Cardiac fibroblast (primary cell): ENCODE measurements around the gene CMBL.

ENCODE experiments used
- DNase-seq, 2 donors: peaks; one replicate each; pipeline versions ENCODE4 v3.0.0 to v3.0.0-alpha.2; 2010; ENCODE audit warnings: low read depth in 2 of 2
- H3K4me3 ChIP-seq, 2 donors: replicated peaks in 1 of 2; 1 replicate in 1 of 2; 2 replicates in 1 of 2; pipeline ENCODE4 v1.5.1; 2011; ENCODE audit warnings: low read depth in 2 of 2, low read length in 2 of 2, mild to moderate bottlenecking in 2 of 2, moderate library complexity in 1 of 2
- CTCF ChIP-seq: IDR thresholded peaks from one replicate; pipeline ENCODE4 v1.5.1; 2011; ENCODE audit warnings: low read depth, mild to moderate bottlenecking, low read length, inconsistent platforms

Gene CMBL

GRCh38 chr5:10307206-10308148, at the start of gene CMBL:
CMBL (minus strand) TSS chr5:10307902; CDS start chr5:10290762, 17,140 bp downstream.
- H3K4me3 ChIP-seq = peak within 1 kb of the TSS; percentile 62 to 74
- DNase-seq = peak; percentile 62 to 63
- no peak for TF ChIP-seq CTCF

- H3K4me3 ChIP-seq = peak overlapping the region; percentile 82 to 89
- no peak for TF ChIP-seq CTCF
- peak in 1 of 2 donors; percentile 67 for DNase-seq
Observed at GRCh38 chr5:10355071-10355889, 47.6 kb upstream of the CMBL start.

- peak; percentile 53 to 60 for DNase-seq
- peak overlapping the region; percentile 82 to 89 for H3K4me3 ChIP-seq
- no peak for TF ChIP-seq CTCF
Observed at GRCh38 chr5:10354048-10354872, 46.6 kb upstream of the CMBL start.

GRCh38 chr5:10353241-10354047, 45.7 kb upstream of the CMBL start, which contains the start of gene MARCHF6:
MARCHF6 (plus strand) TSS chr5:10353695; CDS start chr5:10353899, 204 bp downstream.
- peak within 1 kb of the TSS; percentile 82 to 89 for H3K4me3 ChIP-seq
- DNase-seq = peak; percentile 88 to 92
- TF ChIP-seq CTCF = no peak

GRCh38 chr5:10352430-10353240, 44.9 kb upstream of the CMBL start:
- DNase-seq = no peak
- H3K4me3 ChIP-seq = peak overlapping the region; percentile 82 to 89
- no peak for TF ChIP-seq CTCF
